ENCODE data around the gene METTL15.
"Not testable (repeated sequence)": the region's sequence is repeated elsewhere in the genome, so short reads cannot be mapped to it uniquely, and the experiment has no call there.

The METTL15 gene

GRCh38 chr11:28303477-28304191, 195.4 kb downstream of the METTL15 start:
- DNase-seq (ENCODE audit: low spot score) = no peak

- DNase-seq (ENCODE audit: low spot score) = no peak
Measured at GRCh38 chr11:28315440-28315839, 207.3 kb downstream of the METTL15 start.

DNA sequence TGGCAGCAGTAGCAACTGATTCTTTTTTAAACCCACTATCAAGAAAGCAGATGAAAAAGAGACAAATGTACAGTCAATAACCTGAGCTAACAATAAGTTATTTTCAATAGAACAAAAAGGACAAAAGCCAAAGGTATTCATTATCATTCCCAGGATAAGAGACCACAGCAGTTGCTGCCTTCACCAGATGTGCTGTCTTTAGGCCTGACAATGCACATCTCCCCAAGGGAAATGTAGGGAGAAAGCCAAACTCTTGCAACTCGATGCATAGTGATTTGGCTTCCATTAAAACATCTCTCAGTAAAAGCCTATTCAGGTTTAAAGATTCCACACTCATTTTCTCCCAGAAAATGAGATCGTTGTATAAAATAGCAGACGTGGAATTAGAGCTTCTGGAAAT, 210.7 kb downstream of the METTL15 start:
- DNase-seq (ENCODE audit: low spot score) = no peak

- DNase-seq (ENCODE audit: low spot score) = no peak
Measured at GRCh38 chr11:28323621-28324020, 215.4 kb downstream of the METTL15 start.

- DNase-seq (ENCODE audit: low spot score) = not testable (repeated sequence)
Measured at GRCh38 chr11:28332393-28332792, 224.2 kb downstream of the METTL15 start.

- no peak for DNase-seq (ENCODE audit: low spot score)
Measured at GRCh38 chr11:28337701-28338100, 229.5 kb downstream of the METTL15 start.

- no peak for DNase-seq (ENCODE audit: low spot score)
Measured at GRCh38 chr11:28338371-28338770, 230.2 kb downstream of the METTL15 start.

DNA sequence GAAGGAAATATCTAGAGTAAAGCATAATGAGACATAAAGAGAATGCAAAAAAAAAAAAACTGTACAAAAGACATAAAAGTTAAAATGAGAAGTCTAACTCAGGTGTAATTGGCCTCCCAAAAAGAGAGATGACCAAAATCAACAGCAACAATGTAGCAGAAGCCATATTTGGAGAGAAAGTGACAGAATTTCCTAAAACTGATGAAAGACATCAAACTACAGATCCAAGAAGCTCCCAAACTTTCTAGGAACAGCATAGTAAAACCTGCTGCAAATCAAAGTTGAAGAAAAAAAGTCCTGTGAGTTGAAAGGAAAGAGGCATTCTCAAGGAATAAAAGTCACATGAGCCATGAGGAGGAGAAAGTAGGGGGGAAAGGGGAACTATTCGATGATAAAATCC, 231.3 kb downstream of the METTL15 start:
- DNase-seq (ENCODE audit: low spot score) = no peak

GRCh38 chr11:28342716-28343115, 234.5 kb downstream of the METTL15 start:
- no peak for DNase-seq (ENCODE audit: low spot score)

GRCh38 chr11:28343304-28344233, 235.4 kb downstream of the METTL15 start:
- peak; percentile 23 for DNase-seq (ENCODE audit: low spot score)

DNA sequence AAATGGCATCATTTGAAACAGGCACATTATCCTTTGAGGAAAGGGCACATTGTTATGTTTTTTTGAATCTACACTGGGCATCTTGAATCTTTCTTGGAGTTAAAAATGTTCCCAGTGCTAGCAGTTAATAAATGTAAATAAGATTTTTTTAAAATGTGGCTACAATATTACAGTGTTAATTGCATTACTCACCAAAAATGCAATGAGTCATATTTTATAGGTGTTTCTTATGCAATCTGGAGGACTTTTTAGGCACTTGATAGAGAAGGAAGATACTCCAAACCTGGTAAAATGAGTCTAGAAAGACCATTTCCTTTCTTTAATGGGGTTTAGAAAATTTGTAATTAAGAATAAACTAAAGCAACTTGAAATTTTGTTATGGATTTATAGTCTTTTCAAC, 238.0 kb downstream of the METTL15 start:
- no peak for DNase-seq (ENCODE audit: low spot score)

- no peak for DNase-seq (ENCODE audit: low spot score)
Measured at GRCh38 chr11:28346721-28347120, 238.5 kb downstream of the METTL15 start.

- no peak for DNase-seq (ENCODE audit: low spot score)
Measured at GRCh38 chr11:28347371-28347770, 239.2 kb downstream of the METTL15 start.

DNA sequence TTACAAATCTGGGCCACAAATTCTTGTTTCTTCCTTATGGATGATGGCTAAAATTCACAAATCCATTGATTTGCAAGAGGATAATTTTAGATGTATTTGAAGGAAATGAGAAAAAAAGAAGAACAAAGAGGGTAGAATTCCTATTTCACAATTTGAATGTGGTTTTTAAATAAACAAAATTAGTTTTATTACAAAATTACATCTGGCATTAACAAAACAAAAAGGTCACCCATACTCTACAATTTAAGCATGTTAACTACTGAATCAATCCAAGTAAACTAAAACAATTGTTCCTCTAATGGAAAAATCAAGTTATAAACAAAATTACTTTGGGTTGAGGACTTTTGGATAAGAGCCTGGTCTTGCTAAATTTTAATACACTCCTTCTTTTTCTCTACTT, 242.0 kb downstream of the METTL15 start:
- no peak for DNase-seq (ENCODE audit: low spot score)

- DNase-seq (ENCODE audit: low spot score) = no peak
Measured at GRCh38 chr11:28353991-28354390, 245.8 kb downstream of the METTL15 start.

- no peak for DNase-seq (ENCODE audit: low spot score)
Measured at GRCh38 chr11:28366549-28367346, 258.6 kb downstream of the METTL15 start.

- not testable (repeated sequence) for DNase-seq (ENCODE audit: low spot score)
Measured at GRCh38 chr11:28378095-28378494, 269.9 kb downstream of the METTL15 start.

Data from hematopoietic multipotent progenitor cell treated with erythropoietin and hydrocortisone succinate and interleukin-3 and kit ligand, for 17 days (in vitro differentiated cells).